Myocyte (in vitro differentiated cells): Measurements from ENCODE around the gene TNK2. TPM values are rescaled to one million over a fixed set of nuclear protein-coding genes. Genes with fewer than 3 reads are reported as not detected.

Source experiments
- DNase-seq: peaks from one replicate; pipeline ENCODE4 v3.0.0-alpha.2; 2012; ENCODE audit warnings: low read depth
- total RNA-seq: library from RNA; depleted of rRNA; stranded (reverse); fragments of >200 nt; gene quantifications from 2 replicates; pipeline ENCODE4 v1.2.3, GENCODE V29; 2014

TNK2 gene
- total RNA-seq, 1 donor from 2014 or later, result 53.5 TPM

GRCh38 chr3:195854628-195855294 is 53.6 kb downstream of the TNK2 start:
- no peak for DNase-seq

- no peak for DNase-seq
These were observed 54.4 kb downstream of the TNK2 start for GRCh38 chr3:195853996-195854395.

DNA sequence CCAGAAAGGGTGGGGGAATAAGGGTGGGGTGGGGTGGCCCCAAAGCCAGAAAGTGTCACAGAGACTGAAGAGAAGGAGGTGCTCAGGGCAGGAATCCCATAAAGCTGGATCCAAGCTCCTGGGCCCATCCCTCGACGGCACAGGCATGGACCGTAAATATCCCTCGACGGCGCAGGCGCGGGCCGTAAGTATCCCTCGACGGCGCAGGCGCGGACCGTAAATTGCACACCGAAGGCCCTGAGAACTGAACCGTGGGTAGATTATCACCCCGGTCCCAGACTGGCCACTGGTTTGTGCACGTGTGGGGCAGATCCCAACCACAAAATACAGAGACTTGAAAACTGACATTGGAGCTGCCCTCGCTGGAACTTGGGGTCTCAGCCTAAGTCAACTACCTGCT is 55.3 kb downstream of the TNK2 start:
- DNase-seq, result no peak

DNA sequence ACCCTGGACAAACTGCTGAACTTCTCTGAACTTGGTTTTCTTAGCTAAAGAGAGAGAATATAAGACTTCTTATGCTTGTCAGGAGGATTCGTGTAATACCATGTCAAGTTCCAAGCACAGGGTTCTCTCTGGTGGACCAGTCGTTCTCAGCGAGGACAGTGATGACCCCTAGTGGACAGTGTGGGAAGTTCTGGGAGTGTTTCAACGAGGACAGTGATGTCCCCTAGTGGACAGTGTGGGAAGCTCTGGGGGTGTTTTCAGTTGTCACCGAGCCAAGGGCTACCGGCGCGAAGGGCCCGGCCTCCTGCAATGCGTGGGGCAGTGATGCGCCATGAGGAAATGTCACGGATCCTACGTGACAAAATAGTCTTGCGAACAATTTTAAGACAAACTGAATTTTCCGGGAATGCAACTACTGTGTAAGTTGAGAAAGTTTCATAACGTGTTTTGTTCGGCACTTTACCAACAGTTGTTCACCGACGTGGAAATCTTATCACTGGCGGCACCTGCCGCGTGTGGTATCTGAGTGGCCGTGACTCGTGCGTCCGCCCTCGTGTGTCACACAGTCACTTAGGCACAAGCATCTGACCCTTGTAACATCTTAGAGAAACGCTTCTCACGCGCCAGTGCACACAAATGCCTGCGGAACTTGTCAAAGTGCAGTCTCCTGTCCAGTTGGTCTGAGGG is 57.4 kb downstream of the TNK2 start:
- peak; percentile 93 for DNase-seq

GRCh38 chr3:195849322-195850074 is 58.9 kb downstream of the TNK2 start:
- no peak for DNase-seq

GRCh38 chr3:195847055-195847950 is 61.0 kb downstream of the TNK2 start:
- DNase-seq, result peak; percentile 47

GRCh38 chr3:195845483-195845882 is 62.9 kb downstream of the TNK2 start:
- DNase-seq, result no peak

DNA sequence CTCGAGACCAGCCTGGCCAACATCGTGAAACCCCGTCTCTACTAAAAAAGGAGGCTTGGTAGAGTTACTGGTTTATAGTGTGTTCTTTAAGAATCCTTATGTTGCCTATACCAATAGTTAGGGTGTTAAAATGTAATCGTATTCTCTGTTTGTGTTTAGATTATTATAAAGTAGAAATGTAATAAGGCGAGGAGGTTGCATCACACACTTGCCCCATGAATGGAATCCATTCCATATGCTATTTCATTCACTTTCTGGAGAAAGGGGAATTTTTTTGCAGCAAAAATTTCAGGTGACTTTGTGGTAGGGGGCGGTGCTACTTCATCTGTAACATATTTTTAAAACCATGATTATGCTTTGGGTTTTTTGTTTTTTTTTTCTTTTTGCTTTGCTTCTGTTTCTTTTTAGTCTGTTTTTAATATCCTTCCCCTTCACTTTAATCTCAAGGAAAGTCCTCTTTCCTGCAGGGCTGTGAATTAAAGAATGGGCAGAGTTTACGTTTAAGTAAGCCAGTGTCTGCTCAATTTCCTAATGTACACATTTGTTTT is 63.6 kb downstream of the TNK2 start:
- no peak for DNase-seq

- DNase-seq, result no peak
These were observed 68.9 kb downstream of the TNK2 start for GRCh38 chr3:195839260-195840010.

DNA sequence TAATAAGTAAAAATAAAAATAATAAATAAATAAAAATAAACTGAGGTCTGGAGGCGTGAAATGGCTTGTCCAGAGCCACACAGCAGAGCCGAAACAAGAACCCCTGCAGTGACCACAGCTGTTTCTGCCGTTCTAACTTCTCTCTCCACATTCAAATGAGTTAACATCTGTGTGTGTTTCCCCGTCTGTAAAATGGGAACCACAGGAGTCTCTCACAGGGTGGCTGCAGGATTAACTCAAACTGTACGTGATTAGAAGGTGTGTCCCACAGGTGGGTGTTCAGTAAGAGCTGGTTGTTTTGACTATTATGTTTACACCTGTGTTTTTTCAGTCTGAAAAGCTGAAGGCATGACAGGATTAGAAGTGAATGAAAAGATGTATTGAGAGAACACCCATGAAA is 69.6 kb downstream of the TNK2 start:
- DNase-seq, result no peak

GRCh38 chr3:195836476-195837135 is 71.7 kb downstream of the TNK2 start:
- DNase-seq, result no peak

DNA sequence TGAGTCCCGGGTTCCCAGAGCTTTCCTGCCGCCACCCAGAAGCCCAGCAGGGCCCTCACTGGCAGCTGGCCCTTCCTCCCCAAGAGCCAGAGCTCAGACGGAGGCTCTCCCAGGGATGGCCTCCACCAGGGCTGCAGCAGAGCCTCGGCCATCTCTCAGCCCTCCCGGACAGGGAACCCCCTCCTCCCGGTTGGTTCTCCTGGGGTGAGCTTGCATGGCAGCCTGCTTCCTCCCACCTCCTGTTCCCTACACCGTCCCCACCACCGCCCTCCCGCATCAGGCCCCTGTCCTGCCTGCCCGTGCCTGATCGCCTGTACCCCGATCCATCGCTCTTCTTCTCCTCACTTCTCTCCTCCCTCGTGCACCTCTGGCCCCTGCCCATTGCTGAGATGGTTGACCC is 72.6 kb downstream of the TNK2 start:
- no peak for DNase-seq

DNA sequence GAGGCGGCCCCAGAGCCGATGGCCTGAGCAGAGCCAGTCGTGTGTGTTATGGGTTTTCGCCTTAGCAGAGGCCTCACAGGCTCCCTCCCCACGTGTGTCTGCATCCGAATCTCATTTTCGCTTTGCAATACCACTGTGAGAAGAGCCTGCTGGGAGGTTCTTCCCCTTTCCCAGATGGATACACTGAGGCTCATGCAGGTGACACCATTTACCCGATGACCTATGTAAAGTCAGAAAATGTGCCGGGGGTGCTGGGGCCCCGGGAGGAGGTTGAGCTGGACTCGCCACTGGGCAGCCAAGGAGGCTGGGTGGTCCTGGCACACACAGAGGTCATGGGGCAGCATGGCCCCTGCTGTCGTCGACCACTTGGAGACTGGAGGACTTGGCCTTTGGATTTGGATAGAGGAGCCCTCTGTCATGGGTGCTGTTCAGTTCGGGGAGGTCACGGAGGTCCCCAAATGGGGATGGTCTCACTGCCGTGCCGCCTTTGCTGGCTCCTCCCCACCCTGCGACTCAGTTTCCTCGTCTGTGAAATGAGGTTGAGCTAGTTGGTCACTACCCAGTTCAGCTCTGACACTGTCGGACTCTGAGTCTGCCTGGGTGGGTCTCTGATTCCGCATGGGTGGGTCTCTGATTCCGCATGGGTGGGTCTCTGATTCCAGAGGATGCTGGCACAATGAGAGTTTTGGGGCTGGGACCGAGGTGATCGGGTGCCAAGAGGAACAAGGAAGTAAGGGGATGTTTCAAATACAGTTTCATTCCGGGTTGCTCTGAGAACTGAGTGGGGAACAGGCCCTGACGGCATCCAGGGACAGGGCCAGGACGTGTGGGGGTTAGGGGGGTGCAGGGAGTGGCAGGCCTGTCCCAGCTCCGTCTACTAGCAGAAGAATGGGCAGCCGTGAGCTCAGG is 73.4 kb downstream of the TNK2 start:
- no peak for DNase-seq

DNA sequence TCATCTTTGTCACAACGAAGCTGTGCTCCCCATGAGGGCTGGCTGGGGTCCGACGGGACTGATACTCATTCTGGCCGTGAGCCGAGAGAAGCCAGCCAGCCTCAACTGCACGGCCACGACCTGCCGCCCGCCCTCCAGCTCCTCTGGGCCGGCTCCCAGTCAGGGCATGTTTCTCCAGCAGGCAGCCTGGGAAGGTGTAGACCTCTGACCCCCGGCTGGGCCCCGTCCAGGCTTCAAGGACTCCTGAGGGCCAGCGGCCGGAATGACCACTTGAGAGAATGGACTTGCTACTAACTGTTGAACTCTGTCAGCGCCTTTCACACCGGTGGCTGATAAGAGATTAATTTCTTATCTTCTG is 78.5 kb downstream of the TNK2 start:
- DNase-seq, result no peak

DNA sequence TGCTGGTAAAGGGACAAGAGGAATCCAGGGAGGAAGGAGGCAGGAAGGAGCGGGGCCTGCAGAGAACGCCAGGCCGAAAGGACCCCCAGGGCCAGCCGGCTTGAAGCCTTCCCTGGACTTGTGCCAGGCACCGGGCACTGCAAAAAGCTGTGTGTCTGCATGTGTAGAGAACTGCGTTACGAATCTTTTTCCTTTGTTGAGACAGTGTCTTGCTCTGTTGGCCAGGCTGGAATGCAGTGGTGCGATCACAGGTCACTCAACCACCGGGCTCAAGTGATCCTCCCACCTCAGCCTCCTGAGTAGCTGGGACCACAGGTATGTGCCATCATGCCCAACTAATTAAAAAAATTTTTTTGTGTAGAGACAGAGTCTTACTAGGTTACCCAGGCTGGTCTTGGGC is 79.6 kb downstream of the TNK2 start:
- DNase-seq, result no peak

DNA sequence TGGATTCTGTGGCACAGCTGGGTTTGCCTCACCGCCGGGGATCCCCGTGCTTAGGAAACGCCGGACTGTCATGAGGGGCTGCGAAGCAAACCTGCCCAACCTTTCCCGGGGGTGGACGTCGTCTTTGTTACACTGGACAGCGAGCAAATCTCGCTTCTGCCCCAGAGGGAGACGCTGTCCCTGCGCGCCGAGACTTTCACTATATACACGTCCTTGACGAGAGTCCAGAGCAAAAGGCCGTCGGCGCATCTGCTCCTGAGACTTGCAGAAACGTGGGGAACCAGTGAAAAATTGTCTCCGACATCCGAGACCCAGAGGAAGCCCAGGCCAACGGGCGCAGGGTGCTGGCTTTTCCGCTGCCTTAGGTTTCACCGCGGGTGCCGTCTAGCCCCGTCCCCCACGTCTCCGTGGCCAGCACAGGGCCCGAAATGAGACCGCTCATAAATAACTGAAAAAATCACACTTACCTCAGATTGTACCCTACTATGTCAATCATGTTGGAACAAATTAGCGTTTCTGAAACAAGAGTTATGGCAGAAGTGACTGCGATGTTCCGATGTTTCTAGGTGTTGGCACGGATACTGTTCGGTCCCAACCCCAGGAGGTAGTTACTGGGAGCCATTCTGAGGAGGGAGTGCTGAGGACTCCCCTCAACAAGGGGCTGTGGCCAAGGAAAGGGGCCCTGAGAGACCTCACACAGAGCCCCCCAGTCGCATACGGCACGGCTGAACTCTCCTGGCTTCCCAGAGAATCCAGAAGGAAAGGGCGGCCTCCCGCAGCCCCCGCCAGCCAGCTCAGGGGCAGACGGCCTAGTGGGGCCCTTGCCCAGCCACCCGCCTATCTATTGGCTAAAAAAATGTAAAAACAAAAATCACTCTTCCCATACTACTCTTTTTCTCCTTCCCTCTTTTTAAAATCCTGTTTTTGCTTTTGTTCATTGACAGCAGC is 82.2 kb downstream of the TNK2 start:
- no peak for DNase-seq

DNA sequence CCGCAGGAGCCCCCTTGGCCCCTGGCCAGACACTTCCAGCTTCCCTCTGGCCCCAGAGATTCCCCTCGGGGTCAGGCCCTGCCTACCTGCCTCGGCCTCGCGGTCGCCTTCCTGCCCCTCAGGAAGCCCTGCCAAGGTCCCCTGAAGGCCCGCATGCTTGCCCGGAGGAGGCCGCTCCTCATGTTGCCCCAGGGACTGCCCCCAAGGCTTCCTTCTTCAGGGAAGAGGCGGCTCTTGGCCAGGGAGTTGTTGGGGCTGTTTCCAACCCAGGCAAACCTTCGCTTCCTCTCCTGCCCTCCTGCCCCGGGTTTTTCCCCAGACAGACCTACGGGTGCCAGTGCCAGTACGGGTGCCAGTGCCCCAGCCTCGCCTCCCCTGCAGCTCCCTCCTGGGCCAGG is 83.2 kb downstream of the TNK2 start:
- DNase-seq, result no peak
